Spleen (tissue), 7 donors: ENCODE measurements around the gene RPS26.
"Not testable (repeated sequence)": the region's sequence is repeated elsewhere in the genome, so short reads cannot be mapped to it uniquely, and the experiment has no call there.

Experiments used
- POLR2A ChIP-seq, 3 donors: fragments of 450-650 bp; IDR thresholded peaks; one replicate each; pipeline ENCODE4 v1.5.1; 2017; ENCODE audit warnings: antibody characterized with exemption in 3 of 3, mild to moderate bottlenecking in 1 of 3
- POLR2AphosphoS5 ChIP-seq, 3 donors: sonication (generic); formaldehyde crosslinking; IDR thresholded peaks; one replicate each; pipeline ENCODE4 v1.5.1; 2017; ENCODE audit warnings: antibody characterized with exemption in 3 of 3
- TF ChIP-seq, protein P1 (sequence below), 11 experiments: fragments of 200-600 bp in 7 of 11; fragments of 450-650 bp in 4 of 11; sonication (generic) in 4 of 11; IDR thresholded peaks in 8 of 11; conservative IDR thresholded peaks in 3 of 11; 1 replicate in 7 of 11; 2 replicates in 4 of 11; pipeline versions ENCODE4 v1.4.0 to v1.8.0; 2016 to 2021; ENCODE audit warnings: antibody characterized with exemption in 11 of 11, inconsistent platforms in 4 of 11, mild to moderate bottlenecking in 1 of 11
- donor health status: DM: no; HTN: no; CAD: no; lungs with moderate emphysema.
- donor health status: DM: no; HTN: no; CAD: no.
- donor health status: DM: no; HTN: no; CAD: no.

GRCh38 chr12:56042430-56042813 lies 704 bp downstream of the RPS26 start:
- TF ChIP-seq, protein P1, sequence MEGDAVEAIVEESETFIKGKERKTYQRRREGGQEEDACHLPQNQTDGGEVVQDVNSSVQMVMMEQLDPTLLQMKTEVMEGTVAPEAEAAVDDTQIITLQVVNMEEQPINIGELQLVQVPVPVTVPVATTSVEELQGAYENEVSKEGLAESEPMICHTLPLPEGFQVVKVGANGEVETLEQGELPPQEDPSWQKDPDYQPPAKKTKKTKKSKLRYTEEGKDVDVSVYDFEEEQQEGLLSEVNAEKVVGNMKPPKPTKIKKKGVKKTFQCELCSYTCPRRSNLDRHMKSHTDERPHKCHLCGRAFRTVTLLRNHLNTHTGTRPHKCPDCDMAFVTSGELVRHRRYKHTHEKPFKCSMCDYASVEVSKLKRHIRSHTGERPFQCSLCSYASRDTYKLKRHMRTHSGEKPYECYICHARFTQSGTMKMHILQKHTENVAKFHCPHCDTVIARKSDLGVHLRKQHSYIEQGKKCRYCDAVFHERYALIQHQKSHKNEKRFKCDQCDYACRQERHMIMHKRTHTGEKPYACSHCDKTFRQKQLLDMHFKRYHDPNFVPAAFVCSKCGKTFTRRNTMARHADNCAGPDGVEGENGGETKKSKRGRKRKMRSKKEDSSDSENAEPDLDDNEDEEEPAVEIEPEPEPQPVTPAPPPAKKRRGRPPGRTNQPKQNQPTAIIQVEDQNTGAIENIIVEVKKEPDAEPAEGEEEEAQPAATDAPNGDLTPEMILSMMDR (IDR thresholded peaks at IDR 0.05 in 8 of 11, conservative IDR thresholded peaks at IDR 0.05 in 3 of 11) = not testable (repeated sequence)
- TF ChIP-seq POLR2A, POLR2AphosphoS5 (IDR thresholded peaks at IDR 0.05): not testable (repeated sequence)
